HG02798 (cell line): ENCODE results near the gene SSTR4.

Source experiments
- ATAC-seq: cut with Tn5 transposase; IDR thresholded peaks from one replicate; pipeline ENCODE4 v1.9.1; 2021; ENCODE audit warnings: mild to moderate bottlenecking; ENCODE audit not compliant: unreplicated experiment, poor library complexity

SSTR4 gene

GRCh38 chr20:23083553-23084220 is 48.6 kb downstream of the SSTR4 start:
- ATAC-seq: no peak

GRCh38 chr20:23084282-23084844 is 49.3 kb downstream of the SSTR4 start:
- no peak for ATAC-seq

- ATAC-seq: no peak
These were observed 49.8 kb downstream of the SSTR4 start for GRCh38 chr20:23084845-23085365.

GRCh38 chr20:23085436-23086055 is 50.4 kb downstream of the SSTR4 start:
- ATAC-seq: no peak

GRCh38 chr20:23086056-23086566 is 51.0 kb downstream of the SSTR4 start, which contains the start of gene CD93:
Gene CD93, minus strand, starts transcription at chr20:23086324. Its CDS starts 132 bp downstream, at chr20:23086192.
- ATAC-seq: no peak

GRCh38 chr20:23086931-23087411 is 51.9 kb downstream of the SSTR4 start:
- ATAC-seq: no peak

- no peak for ATAC-seq
These were observed 52.6 kb downstream of the SSTR4 start for GRCh38 chr20:23087587-23088251.
